Activated CD4-positive, alpha-beta T cell treated with anti-CD3 and anti-CD28 coated beads, Interleukin-2, amount 10 ng/mL, durations not matched to agents 24 days and 14 days (primary cell): ENCODE measurements around the gene A3GALT2. TPM values are rescaled to one million over a fixed set of nuclear protein-coding genes. Genes with fewer than 3 reads are reported as not detected.

Source experiments
- total RNA-seq: library from RNA; stranded (reverse); gene quantifications from 2 replicates; pipeline ENCODE4 v1.2.3, GENCODE V29; 2022

The A3GALT2 gene
- total RNA-seq, 1 donor from 2014 or later: not detected

Other genes with a start within 250 kb of the A3GALT2 start
- 1.3 and 1.4 TPM in 2 replicates for gene AZIN2, start 239.9 kb downstream of the A3GALT2 start, total RNA-seq
- gene TRIM62, start 139.1 kb downstream of the A3GALT2 start, total RNA-seq: 3.1 and 3.2 TPM in 2 replicates
- 12.9 and 13.3 TPM in 2 replicates for gene ZNF362, start 64.6 kb downstream of the A3GALT2 start, total RNA-seq
- 32.4 and 34.2 TPM in 2 replicates for gene PHC2, start 110.0 kb upstream of the A3GALT2 start, total RNA-seq
- 2.0 and 2.8 TPM in 2 replicates for gene ZSCAN20, start 151.5 kb upstream of the A3GALT2 start, total RNA-seq